GM12878 (cell line): ENCODE measurements around the gene GSPT1. TPM values are rescaled to one million over a fixed set of nuclear protein-coding genes. Genes with fewer than 3 reads are reported as not detected.

Experiments
- ATAC-seq: fragments of 200-7000 bp; cut with Tn5 transposase; 3 replicates; pipeline ENCODE4 v1.9.1; 2020; ENCODE audit warnings: mild to moderate bottlenecking, moderate library complexity
- BruUV-seq: library from RNA; stranded (reverse); fragments of 400-500 nt; replicated peaks from 2 replicates; lab custom pipeline; 2021; lab: Mats Ljungman, UMichigan
- CTCF ChIA-PET: fragments of 300-600 bp; sonication (Branson Sonifier 250); formaldehyde crosslinking; extraction: SDS; loops from one replicate; lab custom pipeline; 2021; ENCODE audit warnings: inconsistent platforms; lab: Yijun Ruan, JAX
- POLR2A ChIA-PET: fragments of 350-600 bp; formaldehyde crosslinking; extraction: SDS; loops from one replicate; lab custom pipeline; 2021; ENCODE audit warnings: inconsistent platforms; lab: Charles Lee
- RAD21 ChIA-PET: fragments of 300-600 bp; sonication (Branson Sonifier 250); formaldehyde crosslinking; loops from one replicate; lab custom pipeline; 2023; ENCODE audit warnings: antibody characterized with exemption; ENCODE audit not compliant: unreplicated experiment; lab: Charles Lee
- SMC1A ChIA-PET: fragments of 300-600 bp; sonication (Branson Sonifier 250); formaldehyde crosslinking; loops from one replicate; lab custom pipeline; 2023; ENCODE audit not compliant: unreplicated experiment, uncharacterized antibody; lab: Charles Lee
- DNase-seq: peaks from one replicate; pipeline ENCODE4 v3.0.0-alpha.2; 2011; ENCODE audit warnings: low read depth, low spot score
- FAIRE-seq: peaks from 3 replicates; lab custom pipeline; 2011; peaks lifted over from hg19 to GRCh38; lab: Jason Lieb, UNC
- H2AFZ ChIP-seq: 2 replicates; pipeline ENCODE4 v1.6.0; 2011; ENCODE audit warnings: low read depth, low read length, control low read depth; ENCODE audit not compliant: control insufficient read depth
- H3K27ac ChIP-seq: 2 replicates; pipeline ENCODE4 v1.5.1; 2011; ENCODE audit warnings: control low read depth; ENCODE audit not compliant: control insufficient read depth, insufficient read depth
- H3K27me3 ChIP-seq, 2 experiments: replicated peaks in 1 of 2; 2 replicates each; pipeline versions ENCODE4 v1.6.0 to v1.6.1; 2011; ENCODE audit warnings: low read length in 1 of 2; ENCODE audit not compliant: control insufficient read depth in 2 of 2, insufficient read depth in 2 of 2
- H3K36me3 ChIP-seq, 2 experiments: 2 replicates each; pipeline ENCODE4 v1.5.1; 2011; ENCODE audit warnings: low read length in 1 of 2; ENCODE audit not compliant: control insufficient read depth in 2 of 2, insufficient read depth in 2 of 2
- H3K4me1 ChIP-seq: 2 replicates; pipeline ENCODE4 v1.6.1; 2011; ENCODE audit warnings: mild to moderate bottlenecking, low read length, moderate library complexity, mixed read lengths; ENCODE audit not compliant: control insufficient read depth, insufficient read depth
- H3K4me2 ChIP-seq: 2 replicates; pipeline ENCODE4 v1.6.0; 2011; ENCODE audit warnings: control low read depth; ENCODE audit not compliant: control insufficient read depth, insufficient read depth
- H3K4me3 ChIP-seq: fragments of 200-600 bp; sonication (generic); 2 replicates; pipeline ENCODE4 v1.5.1; 2016
- H3K79me2 ChIP-seq: 2 replicates; pipeline ENCODE4 v1.6.0; 2011; ENCODE audit warnings: low read length; ENCODE audit not compliant: control insufficient read depth, insufficient read depth
- H3K9ac ChIP-seq: 2 replicates; pipeline ENCODE4 v1.8.0; 2011; ENCODE audit warnings: low read length, control low read depth, mixed read lengths; ENCODE audit not compliant: control insufficient read depth, insufficient read depth
- H3K9me3 ChIP-seq: replicated peaks from 3 replicates; pipeline ENCODE4 v1.5.1; 2011; ENCODE audit warnings: mild to moderate bottlenecking, low read length; ENCODE audit not compliant: control insufficient read depth, insufficient read depth
- H4K20me1 ChIP-seq: 2 replicates; pipeline ENCODE4 v1.6.0; 2011; ENCODE audit not compliant: control insufficient read depth, insufficient read depth
- CREM ChIP-seq: IDR thresholded peaks from 2 replicates; pipeline ENCODE4 v1.6.1; 2014; ENCODE audit warnings: antibody characterized with exemption, low read depth
- CTCF ChIP-seq, 3 experiments: IDR thresholded peaks in 2 of 3; conservative IDR thresholded peaks in 1 of 3; 2 replicates each; pipeline ENCODE4 v1.5.1; 2011; ENCODE audit warnings: low read depth in 3 of 3, low read length in 3 of 3, mild to moderate bottlenecking in 3 of 3, control low read depth in 2 of 3, moderate library complexity in 2 of 3, inconsistent platforms in 1 of 3, mixed read lengths in 1 of 3; ENCODE audit not compliant: control insufficient read depth in 2 of 3, insufficient read depth in 1 of 3; ENCODE audit errors: extremely low read depth in 1 of 3
- CUX1 ChIP-seq: IDR thresholded peaks from 2 replicates; pipeline ENCODE4 v1.6.1; 2012; ENCODE audit warnings: improper control_type of control experiment, low read depth, low read length; ENCODE audit not compliant: insufficient replicate concordance
- KAT2A ChIP-seq: conservative IDR thresholded peaks from 2 replicates; pipeline ENCODE4 v1.6.1; 2011; ENCODE audit warnings: low read depth, low read length; ENCODE audit not compliant: control insufficient read depth
- MYB ChIP-seq: fragments of 150-350 bp; IDR thresholded peaks from 2 replicates; pipeline ENCODE4 v1.6.1; 2014; ENCODE audit warnings: mild to moderate bottlenecking, low read depth, low read length, borderline replicate concordance
- POU2F2 ChIP-seq: IDR thresholded peaks from 3 replicates; pipeline ENCODE4 v1.6.1; 2011; ENCODE audit warnings: low read depth, mild to moderate bottlenecking, low read length, borderline replicate concordance
- RAD51 ChIP-seq: fragments of 450-650 bp; IDR thresholded peaks from 2 replicates; pipeline ENCODE4 v1.6.1; 2016; ENCODE audit warnings: moderate library complexity, mild to moderate bottlenecking, inconsistent platforms
- ZBTB33 ChIP-seq: fragments of 450-650 bp; IDR thresholded peaks from 2 replicates; pipeline ENCODE4 v1.6.1; 2017; ENCODE audit warnings: mild to moderate bottlenecking
- WGBS: methylation state at CpG from one replicate; pipeline ENCODE4 v1.1.6; 2016; ENCODE audit warnings: low lambda C conversion rate; ENCODE audit not compliant: insufficient replicate concordance, insufficient coverage; ENCODE audit errors: missing lambda C conversion rate; 5-methylcytosine and 5-hydroxymethylcytosine counted together
- in situ Hi-C: fragments of 300-500 bp; cut with MboI; formaldehyde crosslinking; loops from 9 replicates; pipeline ENCODE4 v1.14.3; 2018; ENCODE audit warnings: mixed read lengths
- intact Hi-C: fragments of 100-400 bp; cut with micrococcal nuclease; formaldehyde crosslinking; loops from one replicate; pipeline ENCODE4 v1.14.2; 2022; ENCODE audit not compliant: unreplicated experiment
- polyA plus RNA-seq, 11 experiments: library from polyadenylated mRNA; depleted of rRNA in 4 of 11; unstranded in 6 of 11; stranded (reverse) in 5 of 11; fragments of >200 nt; fragmentation: Nextera tagmentation in 4 of 11; fragmentation: Illumina TruSeq in 1 of 11; extraction: Ambion mirVana in 4 of 11; extraction: Trizol in 1 of 11; gene quantifications; 1 replicate in 1 of 11; 2 replicates in 10 of 11; pipeline versions ENCODE4 v1.2.1 to v1.2.3, GENCODE V29; 2011 to 2016; ENCODE audit warnings: inconsistent platforms in 2 of 11, missing spikeins in 2 of 11, low read depth in 1 of 11
- total RNA-seq, 4 experiments: library from RNA; depleted of rRNA in 3 of 4; stranded (reverse); fragments of >200 nt in 3 of 4; fragmentation: Illumina TruSeq in 1 of 4; extraction: Trizol in 1 of 4; gene quantifications; 2 replicates each; pipeline versions ENCODE4 v1.2.1 to v1.2.3, GENCODE V29; 2013 to 2021

Gene GSPT1
- total and polyA plus RNA-seq, 10 of the 15 experiments (the other 5 are each of a cell fraction or from before 2014, with no cell fraction given) = 46.7 to 181 (median 99.6) TPM

GRCh38 chr16:11964761-11965551, 49.2 kb upstream of the GSPT1 start, which contains the start of gene TNFRSF17 (continued):
- no peak for TF ChIP-seq CTCF (IDR thresholded peaks at IDR 0.05 in 2 of 3, conservative IDR thresholded peaks at IDR 0.05 in 1 of 3; ENCODE audit: control insufficient read depth in 2 of 3, extremely low read depth in 1 of 3, insufficient read depth in 1 of 3, low read depth in 3 of 3, low read length in 3 of 3)
- no peak for TF ChIP-seq KAT2A

- H4K20me1 ChIP-seq = no peaks in the 10 kb centered on the region
- ChIA-PET POLR2A (interaction anchor here (0.6 to 9.6 kb wide), 13 partner anchors 12 to 1662 kb away, joined by 3 to 171 read pairs (median 5); partner anchors contain the start of gene SNX29), RAD21 (interaction anchor here (1.8 to 8.0 kb wide), 6 partner anchors 15 to 182 kb away, joined by 3 to 162 read pairs (median 14); partner anchors contain the start of gene SNX29), CTCF (interaction anchor here (0.7 to 8.5 kb wide), 6 partner anchors 15 to 1250 kb away, joined by 3 to 73 read pairs (median 4); partner anchors contain the start of gene SNX29), SMC1A (interaction anchor here (0.7 to 7.9 kb wide), 10 partner anchors 9 to 1471 kb away, joined by 3 to 162 read pairs (median 11); partner anchors contain the start of gene SNX29)
- H3K79me2 ChIP-seq = peaks cover 29% of the 10 kb centered on the region
- FAIRE-seq = no peak
- no peak for DNase-seq
- no peaks in the 10 kb centered on the region for H3K9me3 ChIP-seq
- H3K4me1 ChIP-seq = peaks cover 33% of the 10 kb centered on the region
- no TSS peak for BruUV-seq
- H2AFZ ChIP-seq = no peak overlapping the region
- peak overlapping the region; percentile 88 for H3K4me2 ChIP-seq
- ATAC-seq = no peak
- H3K9ac ChIP-seq = peak overlapping the region; percentile 66
- peak overlapping the region; percentile 95 for H3K27ac ChIP-seq
- intact Hi-C loops = loop anchor here (10.0 kb wide), 1 partner anchor 61 kb away; no protein-coding TSS in a partner anchor
- TF ChIP-seq CREM (0 out of 2 replicates have a peak, but pooled peaks have one; percentile 4), MYB (no peak), POU2F2 (no peak), CUX1 (no peak), RAD51 (no peak), ZBTB33 (no peak)
- TF ChIP-seq, all 136 proteins: peak for 1
- Histone ChIP-seq H3K36me3 (peaks cover 0 to 8% of the 10 kb centered on the region in 2 experiments; a peak in 3 of 4 replicates), H3K4me3 (peak overlapping the region; percentile 57), H3K27me3 (no peaks in the 10 kb centered on the region)
- in situ Hi-C loops = no loop called here
- 50% methylated on average over 6 of the region's 6 CpGs for WGBS
Measured at GRCh38 chr16:11963706-11964105, 48.0 kb upstream of the GSPT1 start.
